VCaP (cell line): ENCODE measurements around the gene PTPN14.

Experiments used
- H3K27ac ChIP-seq: fragments of 450-650 bp; 2 replicates; pipeline ENCODE4 v1.5.1; 2017
- CTCF ChIP-seq: fragments of 450-650 bp; conservative IDR thresholded peaks from 2 replicates; pipeline ENCODE4 v1.5.1; 2017; ENCODE audit warnings: mild to moderate bottlenecking, moderate library complexity

Gene PTPN14

GRCh38 chr1:214546084-214546483, 5.3 kb downstream of the PTPN14 start:
- H3K27ac ChIP-seq: no peak overlapping the region
- TF ChIP-seq CTCF: no peak

DNA sequence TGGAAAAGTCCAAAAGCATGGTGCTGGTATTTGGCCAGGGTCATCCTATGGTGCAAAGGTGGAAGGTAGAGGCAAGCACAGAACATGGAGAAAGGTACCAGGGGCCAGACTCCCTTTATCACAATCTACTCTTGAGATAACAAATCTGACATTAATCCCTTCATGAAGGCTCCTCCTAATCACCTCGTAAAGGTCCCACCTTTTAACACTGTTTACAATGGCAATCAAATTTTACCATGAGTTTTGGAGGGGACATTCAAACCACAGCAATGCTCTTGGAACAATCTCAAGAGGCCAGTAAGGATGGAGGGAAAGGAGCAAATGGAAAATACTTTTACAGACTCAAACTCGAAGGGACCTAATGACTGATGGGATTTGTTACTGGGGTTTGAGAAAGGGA, 6.1 kb downstream of the PTPN14 start:
- H3K27ac ChIP-seq: no peak overlapping the region
- no peak for TF ChIP-seq CTCF

DNA sequence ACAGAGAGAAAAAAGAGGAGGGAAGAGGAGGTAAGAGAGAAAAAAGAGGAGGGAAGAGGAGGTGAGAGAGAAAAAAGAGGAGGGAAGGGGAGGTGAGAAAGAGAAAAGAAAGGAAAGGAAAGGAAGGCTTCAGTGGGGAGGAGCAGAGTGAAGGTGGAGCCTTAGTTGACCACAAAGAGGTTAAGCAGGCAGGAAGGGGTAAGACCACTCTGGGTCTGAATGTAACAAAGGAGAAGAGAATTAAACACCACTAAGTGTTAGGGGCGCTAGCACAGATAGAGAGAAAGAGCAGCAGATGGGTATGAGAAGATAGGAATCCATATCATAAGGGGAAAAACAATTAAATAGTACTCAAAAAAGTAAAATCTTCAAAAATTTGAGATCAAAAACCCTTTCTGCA, 6.6 kb downstream of the PTPN14 start:
- TF ChIP-seq CTCF: no peak
- H3K27ac ChIP-seq: no peak overlapping the region

DNA sequence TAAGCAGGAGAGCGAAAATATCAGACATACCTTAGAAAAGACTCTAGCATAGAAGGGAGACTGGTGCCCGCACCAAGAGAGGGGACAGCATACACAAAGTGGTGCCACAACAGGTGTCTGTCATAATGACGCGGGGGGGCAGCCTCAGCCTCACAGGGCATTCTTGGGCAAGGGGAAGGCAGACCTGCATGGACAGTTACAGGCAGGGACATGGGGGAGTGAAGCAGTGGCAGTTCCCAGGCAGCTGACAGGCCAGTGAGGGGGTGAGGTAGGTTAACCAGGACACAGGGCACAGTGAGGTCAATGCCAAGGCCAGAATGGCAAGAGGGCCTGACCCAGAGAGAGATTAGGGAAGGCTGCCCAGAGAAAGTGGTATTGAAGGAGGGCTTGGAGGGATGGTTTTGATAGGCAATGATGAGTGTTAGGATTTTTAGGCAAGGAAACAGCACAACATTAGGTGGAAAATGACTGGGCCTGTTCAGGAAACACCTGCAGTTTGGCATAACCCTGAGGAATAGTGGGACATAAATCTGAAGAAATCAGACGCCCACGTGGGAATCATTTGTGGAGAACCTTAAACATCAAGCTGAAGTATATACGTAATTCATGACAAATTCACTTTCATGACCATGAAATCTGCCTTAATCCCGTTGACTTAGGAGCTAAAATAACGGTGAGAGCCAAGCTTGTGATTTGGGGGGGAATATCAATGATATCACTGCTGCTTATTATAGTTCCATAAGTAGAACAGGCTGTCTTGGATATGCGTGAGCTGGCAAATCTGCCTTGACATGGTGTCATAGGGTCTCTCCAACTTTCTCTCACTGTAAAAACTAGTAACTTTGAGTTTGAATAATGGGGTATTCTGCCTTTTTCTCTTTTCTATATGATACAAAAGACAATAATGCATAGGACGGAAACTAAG, 8.9 kb downstream of the PTPN14 start:
- no peak overlapping the region for H3K27ac ChIP-seq
- TF ChIP-seq CTCF: no peak

DNA sequence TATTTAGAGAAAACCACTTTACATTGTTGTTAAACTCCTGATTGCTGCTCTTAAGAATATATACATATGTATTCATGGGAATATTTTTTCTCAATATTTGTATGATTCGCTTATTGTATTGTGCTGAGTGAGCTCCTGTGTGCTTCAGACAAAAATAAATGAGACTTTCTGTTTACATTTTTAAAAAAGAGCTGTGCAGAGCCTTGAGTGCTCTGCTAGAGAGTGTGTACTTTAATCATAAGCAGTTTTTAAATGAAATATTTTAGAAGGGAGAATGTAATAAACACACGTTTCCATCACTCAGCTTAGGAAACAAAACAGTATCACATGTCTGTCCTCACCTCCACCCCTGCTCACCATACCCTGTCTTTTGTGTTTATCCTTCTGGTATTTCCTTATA, 9.7 kb downstream of the PTPN14 start:
- no peak overlapping the region for H3K27ac ChIP-seq
- TF ChIP-seq CTCF: no peak

- TF ChIP-seq CTCF: no peak
- H3K27ac ChIP-seq: no peak overlapping the region
Observed at GRCh38 chr1:214541206-214541605, 10.2 kb downstream of the PTPN14 start.

DNA sequence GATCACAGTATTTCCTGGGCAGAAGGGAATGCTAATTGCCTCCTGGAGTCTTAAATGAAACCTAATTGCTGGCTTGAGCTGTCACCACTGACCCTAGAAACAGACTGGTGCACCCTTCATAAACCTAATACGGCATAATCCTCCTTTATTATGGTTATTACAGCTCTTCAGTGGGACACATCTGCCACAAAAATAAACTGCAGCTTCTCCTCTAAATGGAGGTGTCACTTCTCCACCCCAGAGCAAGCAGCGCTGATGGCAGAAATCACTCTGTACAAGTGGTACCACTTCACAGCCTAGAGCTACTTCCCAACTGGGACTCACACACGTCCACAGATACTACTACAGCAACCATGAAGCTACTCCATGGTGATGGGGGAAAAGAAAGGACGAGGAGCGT, 11.1 kb downstream of the PTPN14 start:
- H3K27ac ChIP-seq: no peak overlapping the region
- TF ChIP-seq CTCF: no peak
